ENCODE results near the gene PACRGL.
"Not testable (repeated sequence)": the region's sequence is repeated elsewhere in the genome, so short reads cannot be mapped to it uniquely, and the experiment has no call there.

Gene PACRGL

DNA sequence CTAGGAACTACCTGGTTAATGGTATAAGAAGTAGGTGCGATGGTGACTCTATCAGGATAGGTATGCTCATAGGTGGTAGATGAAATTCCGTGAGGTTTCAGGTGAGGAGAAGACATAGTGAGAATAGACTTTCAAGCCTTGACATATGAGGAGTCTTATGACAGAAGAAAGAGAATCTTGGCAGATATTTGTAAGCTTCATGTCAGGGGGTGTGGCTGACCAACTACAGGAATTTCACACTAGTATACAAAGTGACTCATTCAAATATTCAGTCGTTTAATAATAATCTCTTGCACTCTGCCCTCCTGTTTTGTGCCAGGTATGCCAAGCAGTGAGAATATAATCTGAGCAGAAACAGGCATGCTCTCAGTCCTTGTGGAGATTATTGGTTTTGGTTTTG is 22.8 kb downstream of the PACRGL start:
- DNase-seq (ENCODE audit: extremely low read depth in 1 of 2, low read depth in 1 of 2): no peak

DNA sequence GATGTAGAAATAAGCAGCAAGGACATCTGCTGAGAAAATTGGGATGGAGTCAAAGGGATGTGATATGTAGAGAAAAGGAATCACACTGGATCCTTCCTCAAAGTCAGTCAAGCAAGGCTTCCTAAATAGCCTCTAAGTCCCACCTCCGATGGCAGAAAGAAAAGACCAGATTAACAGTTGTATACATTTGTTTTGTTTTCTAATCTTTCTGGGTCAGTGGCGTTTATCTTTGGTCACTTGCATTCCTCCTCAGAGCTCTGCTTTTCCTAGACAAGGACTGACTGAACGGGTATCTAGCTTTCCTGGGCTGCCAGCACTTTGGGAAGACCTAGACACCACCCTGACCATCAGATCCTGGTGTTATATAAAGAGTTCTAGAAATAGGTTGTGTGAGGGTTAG is 23.2 kb downstream of the PACRGL start:
- DNase-seq (ENCODE audit: extremely low read depth in 1 of 2, low read depth in 1 of 2): no peak

DNA sequence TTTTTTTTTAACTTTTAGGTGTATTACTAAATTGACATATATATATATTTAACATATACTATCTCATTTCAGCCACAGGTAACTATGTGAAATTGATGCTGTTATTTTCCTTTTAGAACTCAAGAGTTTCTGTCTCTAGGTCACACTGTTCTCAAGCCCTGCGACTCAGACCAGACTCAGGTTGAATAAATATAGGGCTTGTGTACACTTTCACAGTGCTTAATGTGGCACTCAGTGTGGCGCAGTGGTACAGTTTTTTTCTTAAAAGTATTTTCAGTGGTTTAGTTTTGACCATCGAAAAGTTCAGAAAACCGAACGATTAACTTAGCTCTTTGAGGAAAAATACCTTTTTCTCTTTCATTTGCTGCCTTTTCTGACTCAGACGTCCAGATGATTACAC is 24.7 kb downstream of the PACRGL start:
- no peak for DNase-seq (ENCODE audit: extremely low read depth in 1 of 2, low read depth in 1 of 2)

DNA sequence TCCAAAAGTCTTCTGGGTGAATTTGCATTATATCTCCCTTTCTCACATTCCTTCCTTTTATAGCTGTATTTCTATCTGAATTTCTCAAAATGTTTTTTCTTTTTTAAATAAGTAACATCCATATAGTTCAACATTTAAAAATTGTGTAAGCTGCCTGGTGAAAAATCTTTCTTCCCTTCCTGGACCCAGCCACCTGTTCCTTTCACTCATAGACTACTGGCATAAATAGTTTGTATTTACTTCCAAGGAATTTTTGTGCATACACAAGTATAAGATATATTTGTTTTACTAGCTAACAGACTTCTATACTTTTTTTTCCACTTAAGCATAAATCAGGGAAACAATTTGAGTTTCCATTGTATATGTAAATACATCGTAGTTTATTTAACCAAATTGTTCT is 35.7 kb downstream of the PACRGL start:
- DNase-seq (ENCODE audit: extremely low read depth in 1 of 2, low read depth in 1 of 2): no peak

DNA sequence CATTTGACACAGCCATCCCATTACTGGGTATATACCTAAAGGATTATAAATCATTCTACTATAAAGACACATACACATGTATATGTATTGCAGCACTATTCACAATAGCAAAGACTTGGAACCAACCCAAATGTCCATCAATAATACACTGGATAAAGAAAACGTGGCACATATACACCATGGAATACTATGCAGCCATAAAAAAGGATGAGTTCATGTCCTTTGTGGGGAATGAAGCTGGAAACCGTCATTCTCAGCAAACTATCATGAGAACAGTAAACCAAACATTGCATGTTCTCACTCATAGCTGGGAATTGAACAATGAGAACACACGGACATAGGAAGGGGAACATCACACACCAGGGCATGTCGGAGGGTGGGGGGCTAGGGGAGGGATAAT is 45.7 kb downstream of the PACRGL start:
- not testable (repeated sequence) for DNase-seq (ENCODE audit: extremely low read depth in 1 of 2, low read depth in 1 of 2)

DNA sequence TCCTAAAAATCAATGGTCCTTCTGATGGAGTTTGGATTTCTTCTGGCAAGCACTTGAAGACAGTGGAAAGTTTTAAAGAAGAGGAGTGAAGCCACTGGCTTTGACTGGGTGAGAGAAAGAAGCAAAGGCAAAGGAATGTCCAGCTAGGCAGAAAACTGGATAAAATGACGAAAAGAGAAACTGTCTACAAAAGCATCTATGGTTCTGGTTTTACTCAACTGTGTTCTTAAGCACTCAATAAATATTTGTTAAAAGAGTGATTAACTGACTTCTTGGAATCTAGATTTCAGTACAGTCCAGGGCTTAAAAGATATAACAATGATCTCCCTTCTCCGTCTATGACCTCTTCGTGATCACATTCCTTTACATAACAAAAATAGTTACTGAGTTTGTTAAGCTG is 52.4 kb downstream of the PACRGL start:
- no peak for DNase-seq (ENCODE audit: extremely low read depth in 1 of 2, low read depth in 1 of 2)

DNA sequence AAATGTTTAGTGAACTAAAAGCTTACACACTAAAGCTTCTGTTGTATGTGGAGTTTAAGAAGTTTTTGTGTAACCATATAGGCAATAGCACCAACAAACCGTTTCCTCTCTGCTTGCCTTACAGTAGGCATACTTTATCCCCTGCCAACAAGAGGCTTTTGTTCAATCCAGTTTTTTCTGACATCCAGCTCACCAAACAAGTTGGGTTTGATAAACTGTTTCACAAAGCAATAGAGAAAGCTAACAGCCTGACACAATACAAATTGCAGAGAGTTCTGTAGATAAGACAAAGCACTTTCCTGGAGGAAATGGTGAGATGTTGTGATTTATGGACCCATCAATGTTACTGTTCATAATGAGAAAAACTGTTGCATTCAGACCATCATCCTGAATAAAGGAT is 53.8 kb downstream of the PACRGL start:
- DNase-seq (ENCODE audit: extremely low read depth in 1 of 2, low read depth in 1 of 2): no peak

DNA sequence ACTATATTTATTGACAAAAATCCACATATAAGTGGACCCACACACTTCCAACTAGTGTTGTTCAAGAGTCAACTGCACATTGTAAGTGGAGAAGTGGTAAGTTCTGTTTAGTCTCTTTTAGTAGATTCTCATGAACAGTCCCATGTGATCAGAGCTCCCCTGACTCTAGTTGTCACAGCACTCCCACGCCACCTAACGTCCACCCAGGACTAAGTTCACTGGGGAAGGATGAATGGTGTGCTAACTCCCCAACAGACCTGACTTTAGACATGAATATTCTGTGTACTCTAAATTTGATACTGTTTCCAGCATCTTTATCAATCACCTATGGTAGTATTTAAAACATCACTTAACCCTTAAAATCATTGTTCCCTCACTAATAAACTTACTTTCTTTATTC is 59.8 kb downstream of the PACRGL start:
- DNase-seq (ENCODE audit: extremely low read depth in 1 of 2, low read depth in 1 of 2): no peak

DNA sequence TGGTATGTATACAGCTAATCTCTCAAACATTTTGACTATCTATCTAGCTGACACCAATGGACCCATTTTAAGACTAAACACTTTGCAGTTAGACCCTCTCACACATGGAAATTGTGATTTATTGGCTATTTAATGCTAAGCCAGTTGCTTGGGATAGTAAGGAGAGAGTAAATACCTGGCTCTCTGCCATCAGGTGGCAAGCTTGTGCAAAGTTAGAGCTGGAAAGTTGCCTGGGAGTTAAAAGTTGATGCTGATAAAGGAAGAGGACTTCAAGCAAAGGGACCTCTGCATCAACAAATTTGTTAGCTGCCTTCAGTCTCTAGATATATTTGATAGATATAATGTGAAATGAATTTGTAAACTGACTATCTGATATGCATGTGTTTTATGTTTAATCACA is 61.1 kb downstream of the PACRGL start:
- no peak for DNase-seq (ENCODE audit: extremely low read depth in 1 of 2, low read depth in 1 of 2)

DNA sequence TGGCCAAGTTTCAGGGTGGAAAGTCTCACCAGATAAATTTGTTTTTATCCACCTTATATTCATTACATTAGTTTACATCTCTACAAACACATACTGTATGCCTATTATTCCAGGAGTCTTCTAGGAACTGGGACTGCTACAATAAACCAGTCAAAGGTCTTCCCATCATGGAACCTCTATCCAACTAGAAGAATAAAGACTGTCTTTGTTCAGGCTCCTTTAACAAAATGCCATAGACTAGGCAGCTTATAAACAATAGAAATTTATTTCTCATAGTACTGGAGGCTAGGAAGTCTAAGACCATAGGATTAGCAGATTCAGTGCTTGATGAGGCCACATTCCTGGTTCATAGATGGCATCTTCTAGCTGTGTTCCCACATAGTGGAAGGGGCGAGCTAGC is 61.6 kb downstream of the PACRGL start:
- no peak for DNase-seq (ENCODE audit: extremely low read depth in 1 of 2, low read depth in 1 of 2)

DNA sequence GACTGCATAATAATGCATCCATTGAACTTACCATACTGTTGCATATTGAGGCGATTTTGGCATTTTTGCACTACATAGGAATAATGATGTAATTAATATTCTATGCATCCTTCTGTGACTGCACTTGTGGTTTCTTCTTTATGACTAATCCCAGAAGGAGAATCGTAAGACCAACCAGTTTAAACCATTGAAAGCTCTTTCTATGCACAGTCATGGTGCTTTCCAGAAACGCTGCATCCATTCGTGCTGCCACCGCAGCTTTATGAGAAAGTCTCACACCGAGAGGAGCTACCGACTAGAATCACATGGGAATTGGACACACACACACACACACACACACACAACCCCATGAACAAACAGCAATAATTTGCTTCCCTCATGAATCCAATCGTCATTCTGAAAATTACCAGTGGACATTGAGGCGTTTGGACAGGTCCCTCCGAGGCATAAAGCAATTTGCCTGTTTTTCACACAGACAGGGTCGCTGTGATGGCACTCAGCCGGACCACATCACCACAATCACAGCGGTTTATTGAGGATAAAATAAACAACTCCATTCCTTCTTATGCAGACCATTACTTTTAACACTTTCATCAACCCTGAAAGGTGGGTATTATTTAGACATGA is 64.2 kb downstream of the PACRGL start:
- no peak for DNase-seq (ENCODE audit: extremely low read depth in 1 of 2, low read depth in 1 of 2)

DNA sequence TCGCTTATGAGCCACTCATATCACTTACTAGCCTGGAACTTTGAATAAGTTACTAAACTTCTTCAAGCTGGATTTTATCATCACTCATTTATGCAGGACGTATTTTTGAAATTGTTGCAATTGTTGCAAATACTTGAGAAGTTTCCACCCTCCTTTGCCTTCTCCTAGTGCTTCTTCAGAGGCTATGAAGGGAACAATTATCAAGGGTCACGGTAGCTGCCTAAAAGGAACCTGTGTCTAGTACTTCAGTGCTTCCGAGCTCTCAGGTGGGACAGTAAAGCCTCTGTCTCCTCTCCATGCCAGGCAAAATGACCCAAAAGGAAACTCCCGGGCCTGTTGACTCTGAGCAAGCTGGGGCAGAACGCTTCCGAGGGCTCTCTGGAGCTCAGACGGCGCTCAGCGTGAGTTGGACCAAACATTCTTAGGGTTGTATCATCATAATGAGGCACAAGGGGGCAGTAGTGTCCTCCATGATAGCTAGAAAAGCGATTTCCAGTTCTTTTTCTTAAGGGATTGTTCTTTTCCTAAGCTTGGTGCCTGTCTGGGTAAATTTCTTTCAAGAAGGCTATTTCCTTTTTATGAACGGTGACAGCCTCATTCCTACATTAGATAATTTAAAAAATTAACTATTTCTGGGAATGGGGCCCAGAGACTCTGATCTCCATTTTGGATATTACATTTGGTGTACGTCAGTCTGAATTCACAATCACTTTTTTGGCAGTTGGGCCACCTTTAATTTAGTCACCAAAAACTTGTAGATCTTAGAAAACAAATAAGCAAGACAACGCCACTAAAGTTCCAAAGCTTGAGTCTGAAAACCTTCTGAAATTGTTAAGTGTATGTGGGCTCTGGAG is 73.1 kb downstream of the PACRGL start:
- no peak for DNase-seq (ENCODE audit: extremely low read depth in 1 of 2, low read depth in 1 of 2)

DNA sequence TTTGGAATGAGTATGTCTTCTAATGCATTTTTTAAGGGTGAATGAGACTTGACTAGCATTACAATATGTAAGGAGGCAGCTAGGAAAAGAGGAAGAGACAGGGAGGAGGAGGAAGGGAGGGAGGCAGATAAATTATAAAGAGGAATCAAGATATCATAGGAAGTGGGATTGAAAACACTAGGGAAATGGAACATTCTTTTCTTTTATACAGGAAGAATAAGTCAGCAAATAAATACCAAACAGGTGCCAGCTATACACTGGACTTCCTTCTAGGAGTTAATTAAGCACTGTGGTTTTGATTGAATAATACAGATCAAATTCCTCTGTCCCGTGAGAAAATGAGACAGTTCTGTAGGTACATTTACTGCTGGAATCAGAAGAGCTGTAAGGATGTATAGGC is 78.6 kb downstream of the PACRGL start:
- no peak for DNase-seq (ENCODE audit: extremely low read depth in 1 of 2, low read depth in 1 of 2)

DNA sequence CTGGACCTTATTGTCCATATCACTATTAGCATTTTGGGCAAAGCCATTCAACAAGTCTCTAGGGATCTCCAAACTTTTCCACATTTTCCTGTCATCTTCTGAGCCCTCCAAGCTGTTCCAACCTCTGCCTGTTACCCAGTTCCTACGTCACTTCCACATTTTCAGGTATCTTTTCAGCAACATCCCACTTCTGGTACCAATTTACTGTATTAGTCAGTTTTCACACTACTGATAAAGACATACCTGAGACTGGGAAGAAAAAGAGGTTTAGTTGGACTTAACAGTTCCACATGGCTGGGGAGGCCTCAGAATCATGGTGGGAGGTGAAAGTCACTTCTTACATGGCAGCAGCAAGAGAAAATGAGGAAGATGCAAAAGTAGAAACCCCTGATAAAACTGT is 82.9 kb downstream of the PACRGL start:
- DNase-seq (ENCODE audit: extremely low read depth in 1 of 2, low read depth in 1 of 2): not testable (repeated sequence)

DNA sequence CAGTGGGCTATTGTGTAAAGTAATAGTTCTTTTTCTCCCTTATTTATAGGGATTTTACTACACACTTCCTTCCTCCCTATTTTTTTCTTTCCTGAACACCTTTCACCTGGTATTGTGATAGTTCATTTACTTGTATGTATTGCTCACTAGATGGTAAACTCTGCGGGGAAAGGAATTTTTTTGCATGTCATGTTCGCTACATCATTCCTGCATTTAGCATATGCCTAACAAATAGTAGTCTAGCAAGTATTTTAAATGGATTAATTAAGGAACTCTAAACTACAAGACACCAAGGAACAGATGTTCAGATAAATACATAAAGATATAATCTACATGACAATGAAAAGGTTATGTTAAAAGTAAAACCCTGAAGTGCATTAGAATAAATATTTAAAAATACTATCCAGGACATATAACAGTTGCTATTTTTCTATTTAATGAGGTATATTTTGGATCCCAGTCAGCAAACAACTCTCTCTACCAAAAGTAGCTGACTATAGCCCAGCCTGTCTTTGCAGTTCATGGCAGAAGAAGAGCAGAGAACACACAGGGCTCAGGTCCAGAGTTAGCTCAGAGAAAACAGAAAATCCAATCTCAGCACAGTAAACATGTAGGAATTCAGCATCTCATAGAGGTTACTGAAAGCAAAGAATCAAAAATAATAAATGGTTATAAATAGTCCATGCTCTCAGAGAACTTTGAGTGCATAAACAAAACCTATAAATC is 87.8 kb downstream of the PACRGL start:
- no peak for DNase-seq (ENCODE audit: extremely low read depth in 1 of 2, low read depth in 1 of 2)
